ENCODE measurements around the gene BRPF1.

The BRPF1 gene

GRCh38 chr3:9718118-9718517 lies 13.4 kb upstream of the BRPF1 start:
- no peak for DNase-seq (ENCODE audit: extremely low spot score)
- no peak for TF ChIP-seq CTCF (IDR thresholded peaks at IDR 0.05; ENCODE audit: control extremely low read depth, extremely low read depth, low read depth, missing control alignments)
- CTCF ChIA-PET, result interaction anchor here (1.6 to 2.6 kb wide), 3 partner anchors 9 to 13 kb away, joined by 4 to 12 read pairs (median 4); no protein-coding TSS in a partner anchor
- POLR2A ChIA-PET, result no interaction called here

- ChIA-PET POLR2A (no interaction called here), CTCF (interaction anchor here (1.1 to 1.5 kb wide), 2 partner anchors 9 to 19 kb away, joined by 3 to 4 read pairs; no protein-coding TSS in a partner anchor)
- DNase-seq (ENCODE audit: extremely low spot score), result no peak
- no peak for TF ChIP-seq CTCF (IDR thresholded peaks at IDR 0.05; ENCODE audit: control extremely low read depth, extremely low read depth, low read depth, missing control alignments)
These were observed 10.4 kb upstream of the BRPF1 start for GRCh38 chr3:9721015-9721699.

GRCh38 chr3:9721700-9722060 lies 9.9 kb upstream of the BRPF1 start:
- DNase-seq (ENCODE audit: extremely low spot score), result no peak
- POLR2A ChIA-PET, result no interaction called here
- TF ChIP-seq CTCF (IDR thresholded peaks at IDR 0.05; ENCODE audit: control extremely low read depth, extremely low read depth, low read depth, missing control alignments), result no peak
- CTCF ChIA-PET, result interaction anchor here (1.1 to 1.5 kb wide), 2 partner anchors 9 to 18 kb away, joined by 3 to 4 read pairs; no protein-coding TSS in a partner anchor

- ChIA-PET CTCF (interaction anchor here (1.0 to 3.2 kb wide), 5 partner anchors 15 to 223 kb away, joined by 3 to 17 read pairs (median 4); partner anchors contain the start of gene OGG1), POLR2A (no interaction called here)
- DNase-seq (ENCODE audit: extremely low spot score), result no peak
- no peak for TF ChIP-seq CTCF (IDR thresholded peaks at IDR 0.05; ENCODE audit: control extremely low read depth, extremely low read depth, low read depth, missing control alignments)
These were observed 5.6 kb upstream of the BRPF1 start for GRCh38 chr3:9725775-9726515.

- DNase-seq (ENCODE audit: extremely low spot score), result peak; percentile 34
- ChIA-PET POLR2A (no interaction called here), CTCF (interaction anchor here (0.6 to 3.2 kb wide), 15 partner anchors 9 to 365 kb away, joined by 3 to 17 read pairs (median 4); partner anchors contain the start of gene THUMPD3)
- TF ChIP-seq CTCF (IDR thresholded peaks at IDR 0.05; ENCODE audit: control extremely low read depth, extremely low read depth, low read depth, missing control alignments), result peak; percentile 35
These were observed 4.4 kb upstream of the BRPF1 start for GRCh38 chr3:9727041-9727595.

GRCh38 chr3:9727743-9728142 lies 3.8 kb upstream of the BRPF1 start:
- no peak for DNase-seq (ENCODE audit: extremely low spot score)
- POLR2A ChIA-PET, result no interaction called here
- CTCF ChIA-PET, result interaction anchor here (0.7 to 3.2 kb wide), 14 partner anchors 9 to 366 kb away, joined by 3 to 17 read pairs (median 4); partner anchors contain the start of gene THUMPD3
- no peak for TF ChIP-seq CTCF (IDR thresholded peaks at IDR 0.05; ENCODE audit: control extremely low read depth, extremely low read depth, low read depth, missing control alignments)

All from GM10248 (cell line).